Hepatocyte (in vitro differentiated cells): ENCODE data around the gene SP3. TPM values are rescaled to one million over a fixed set of nuclear protein-coding genes. Genes with fewer than 3 reads are reported as not detected.

ENCODE experiments used
- DNase-seq: peaks from one replicate; pipeline ENCODE4 v3.0.0-alpha.2; 2016; ENCODE audit warnings: low spot score
- H2AFZ ChIP-seq: fragments of 200-600 bp; sonication (generic); 2 replicates; pipeline ENCODE4 v1.6.0; 2016; ENCODE audit warnings: antibody characterized with exemption, mild to moderate bottlenecking
- H3K27ac ChIP-seq: fragments of 200-600 bp; sonication (generic); 2 replicates; pipeline ENCODE4 v1.5.1; 2016; ENCODE audit warnings: mild to moderate bottlenecking
- H3K27me3 ChIP-seq: fragments of 200-600 bp; sonication (generic); 2 replicates; pipeline ENCODE4 v1.6.1; 2016
- H3K36me3 ChIP-seq: fragments of 200-600 bp; sonication (generic); replicated peaks from 2 replicates; pipeline ENCODE4 v1.5.1; 2016; ENCODE audit warnings: low read depth; ENCODE audit not compliant: insufficient read depth
- H3K4me1 ChIP-seq: fragments of 200-600 bp; sonication (generic); 2 replicates; pipeline ENCODE4 v1.5.1; 2016; ENCODE audit warnings: mild to moderate bottlenecking, moderate library complexity; ENCODE audit not compliant: insufficient read depth
- H3K4me2 ChIP-seq: fragments of 200-600 bp; sonication (generic); 2 replicates; pipeline ENCODE4 v1.6.0; 2016
- H3K4me3 ChIP-seq: fragments of 200-600 bp; sonication (generic); 2 replicates; pipeline ENCODE4 v1.5.1; 2016; ENCODE audit warnings: mild to moderate bottlenecking
- H3K79me2 ChIP-seq: fragments of 200-600 bp; sonication (generic); 2 replicates; pipeline ENCODE4 v1.6.0; 2017; ENCODE audit warnings: mild to moderate bottlenecking
- H3K9me2 ChIP-seq: fragments of 200-600 bp; sonication (generic); replicated peaks from 2 replicates; pipeline ENCODE4 v1.6.0; 2017; ENCODE audit warnings: mild to moderate bottlenecking; ENCODE audit not compliant: insufficient read depth
- H3K9me3 ChIP-seq: fragments of 200-600 bp; sonication (generic); 2 replicates; pipeline ENCODE4 v1.5.1; 2016; ENCODE audit warnings: low read depth, mild to moderate bottlenecking
- H4K20me1 ChIP-seq: fragments of 200-600 bp; sonication (generic); 2 replicates; pipeline ENCODE4 v1.6.0; 2016; ENCODE audit warnings: mild to moderate bottlenecking; ENCODE audit not compliant: insufficient read depth, poor library complexity, severe bottlenecking
- EZH2 ChIP-seq: fragments of 200-600 bp; sonication (generic); IDR thresholded peaks from 2 replicates; pipeline ENCODE4 v1.6.1; 2016; ENCODE audit warnings: antibody characterized with exemption, mild to moderate bottlenecking, borderline replicate concordance
- EZH2phosphoT487 ChIP-seq: fragments of 200-600 bp; sonication (generic); IDR thresholded peaks from one replicate; pipeline ENCODE4 v1.6.1; 2018; ENCODE audit warnings: antibody characterized with exemption, mild to moderate bottlenecking, low read depth, moderate library complexity; ENCODE audit not compliant: unreplicated experiment, severe bottlenecking
- WGBS: methylation state at CpG from one replicate; pipeline ENCODE4 v1.1.6; 2016; ENCODE audit warnings: low lambda C conversion rate; ENCODE audit errors: missing lambda C conversion rate; 5-methylcytosine and 5-hydroxymethylcytosine counted together
- polyA plus RNA-seq: library from polyadenylated mRNA; unstranded; fragments of >200 nt; fragmentation: Nextera tagmentation; extraction: Ambion mirVana; gene quantifications from 2 replicates; pipeline ENCODE4 v1.2.1, GENCODE V29; 2016
- total RNA-seq: library from RNA; depleted of rRNA; stranded (reverse); fragments of >200 nt; gene quantifications from 2 replicates; pipeline ENCODE4 v1.2.3, GENCODE V29; 2014
- TF ChIP-seq, protein P1 (sequence below): fragments of 200-600 bp; sonication (generic); IDR thresholded peaks from 2 replicates; pipeline ENCODE4 v1.5.1; 2016; ENCODE audit warnings: antibody characterized with exemption, mild to moderate bottlenecking; ENCODE audit not compliant: poor library complexity

The SP3 gene
- total and polyA plus RNA-seq, 2 experiments from 2014 or later: 37.2 to 133 TPM

GRCh38 chr2:174011173-174011572, 46.0 kb upstream of the SP3 start:
- TF ChIP-seq, protein P1, sequence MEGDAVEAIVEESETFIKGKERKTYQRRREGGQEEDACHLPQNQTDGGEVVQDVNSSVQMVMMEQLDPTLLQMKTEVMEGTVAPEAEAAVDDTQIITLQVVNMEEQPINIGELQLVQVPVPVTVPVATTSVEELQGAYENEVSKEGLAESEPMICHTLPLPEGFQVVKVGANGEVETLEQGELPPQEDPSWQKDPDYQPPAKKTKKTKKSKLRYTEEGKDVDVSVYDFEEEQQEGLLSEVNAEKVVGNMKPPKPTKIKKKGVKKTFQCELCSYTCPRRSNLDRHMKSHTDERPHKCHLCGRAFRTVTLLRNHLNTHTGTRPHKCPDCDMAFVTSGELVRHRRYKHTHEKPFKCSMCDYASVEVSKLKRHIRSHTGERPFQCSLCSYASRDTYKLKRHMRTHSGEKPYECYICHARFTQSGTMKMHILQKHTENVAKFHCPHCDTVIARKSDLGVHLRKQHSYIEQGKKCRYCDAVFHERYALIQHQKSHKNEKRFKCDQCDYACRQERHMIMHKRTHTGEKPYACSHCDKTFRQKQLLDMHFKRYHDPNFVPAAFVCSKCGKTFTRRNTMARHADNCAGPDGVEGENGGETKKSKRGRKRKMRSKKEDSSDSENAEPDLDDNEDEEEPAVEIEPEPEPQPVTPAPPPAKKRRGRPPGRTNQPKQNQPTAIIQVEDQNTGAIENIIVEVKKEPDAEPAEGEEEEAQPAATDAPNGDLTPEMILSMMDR: no peak
- no peak for TF ChIP-seq EZH2
- H3K9me3 ChIP-seq: no peaks in the 10 kb centered on the region
- H2AFZ ChIP-seq: no peak overlapping the region
- no peaks in the 10 kb centered on the region for H3K27me3 ChIP-seq
- H3K4me1 ChIP-seq: peaks cover 34% of the 10 kb centered on the region
- no peaks in the 10 kb centered on the region for H3K79me2 ChIP-seq
- no peak overlapping the region for H3K4me3 ChIP-seq
- peak overlapping the region; percentile 37 for H3K27ac ChIP-seq
- H3K36me3 ChIP-seq: no peaks in the 10 kb centered on the region
- H3K9me2 ChIP-seq: no peaks in the 10 kb centered on the region
- no peak for DNase-seq
- H4K20me1 ChIP-seq: no peaks in the 10 kb centered on the region
- peak overlapping the region; percentile 1 for H3K4me2 ChIP-seq

DNA sequence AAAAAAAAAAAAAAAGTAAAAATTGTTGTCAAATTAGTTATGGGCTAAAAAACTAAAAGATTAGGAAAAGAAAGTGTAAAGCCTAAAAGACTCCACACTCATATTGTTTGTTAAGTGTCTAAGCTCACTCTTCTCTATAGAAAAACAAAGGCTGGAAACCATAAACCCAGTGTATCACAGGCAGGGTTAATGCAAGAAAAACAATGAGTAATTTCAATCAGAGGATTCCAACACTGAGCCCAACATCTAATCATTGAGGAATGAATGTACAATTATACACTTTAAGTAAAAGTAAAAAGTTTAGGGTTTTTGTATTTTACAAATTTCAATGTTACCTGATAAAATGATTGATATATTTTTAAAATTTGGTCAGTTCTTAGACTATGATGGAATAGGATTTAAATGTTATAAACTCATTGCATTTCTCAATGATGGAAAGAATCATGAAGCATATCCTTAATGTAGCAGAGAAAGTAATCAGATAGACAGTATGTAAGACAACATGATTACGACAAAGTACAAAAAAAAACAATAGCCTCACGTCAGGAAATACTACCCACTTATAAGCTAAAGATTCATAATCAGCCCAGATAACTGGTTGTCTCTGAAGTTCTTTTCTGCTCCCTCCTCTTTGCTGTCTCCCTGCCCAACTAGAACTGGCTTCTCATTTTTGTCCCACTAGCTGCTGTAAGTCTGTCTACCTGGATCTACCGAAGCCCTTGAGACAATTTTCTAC, 44.5 kb upstream of the SP3 start:
- no peak overlapping the region for H3K4me2 ChIP-seq
- no peak overlapping the region for H2AFZ ChIP-seq
- TF ChIP-seq EZH2 (no peak), EZH2phosphoT487 (no peak)
- TF ChIP-seq, protein P1: no peak
- H3K27ac ChIP-seq: no peak overlapping the region
- no peaks in the 10 kb centered on the region for H3K27me3 ChIP-seq
- no peaks in the 10 kb centered on the region for H3K9me3 ChIP-seq
- H3K36me3 ChIP-seq: no peaks in the 10 kb centered on the region
- WGBS: 69% methylated on average over 3 of the region's 3 CpGs
- no peak overlapping the region for H3K4me3 ChIP-seq
- H3K79me2 ChIP-seq: no peaks in the 10 kb centered on the region
- H4K20me1 ChIP-seq: no peaks in the 10 kb centered on the region
- H3K4me1 ChIP-seq: peaks cover 43% of the 10 kb centered on the region
- no peaks in the 10 kb centered on the region for H3K9me2 ChIP-seq
- DNase-seq: no peak

- no peak overlapping the region for H2AFZ ChIP-seq
- H4K20me1 ChIP-seq: no peaks in the 10 kb centered on the region
- H3K27me3 ChIP-seq: no peaks in the 10 kb centered on the region
- WGBS: 76% methylated on average over 4 of the region's 4 CpGs
- no peaks in the 10 kb centered on the region for H3K9me3 ChIP-seq
- H3K4me2 ChIP-seq: no peak overlapping the region
- no peak overlapping the region for H3K27ac ChIP-seq
- H3K4me3 ChIP-seq: no peak overlapping the region
- H3K4me1 ChIP-seq: peaks cover 47% of the 10 kb centered on the region
- no peaks in the 10 kb centered on the region for H3K36me3 ChIP-seq
- no peak for DNase-seq
- H3K79me2 ChIP-seq: no peaks in the 10 kb centered on the region
- no peaks in the 10 kb centered on the region for H3K9me2 ChIP-seq
- TF ChIP-seq, protein P1: no peak
- no peak for TF ChIP-seq EZH2phosphoT487
- no peak for TF ChIP-seq EZH2
These were observed 43.5 kb upstream of the SP3 start for GRCh38 chr2:174008720-174009119.
